Measurements from ENCODE around the gene ALDH3B1.

Gene ALDH3B1

GRCh38 chr11:67996051-67996450 lies 14.1 kb upstream of the ALDH3B1 start:
- TF ChIP-seq, protein P1, sequence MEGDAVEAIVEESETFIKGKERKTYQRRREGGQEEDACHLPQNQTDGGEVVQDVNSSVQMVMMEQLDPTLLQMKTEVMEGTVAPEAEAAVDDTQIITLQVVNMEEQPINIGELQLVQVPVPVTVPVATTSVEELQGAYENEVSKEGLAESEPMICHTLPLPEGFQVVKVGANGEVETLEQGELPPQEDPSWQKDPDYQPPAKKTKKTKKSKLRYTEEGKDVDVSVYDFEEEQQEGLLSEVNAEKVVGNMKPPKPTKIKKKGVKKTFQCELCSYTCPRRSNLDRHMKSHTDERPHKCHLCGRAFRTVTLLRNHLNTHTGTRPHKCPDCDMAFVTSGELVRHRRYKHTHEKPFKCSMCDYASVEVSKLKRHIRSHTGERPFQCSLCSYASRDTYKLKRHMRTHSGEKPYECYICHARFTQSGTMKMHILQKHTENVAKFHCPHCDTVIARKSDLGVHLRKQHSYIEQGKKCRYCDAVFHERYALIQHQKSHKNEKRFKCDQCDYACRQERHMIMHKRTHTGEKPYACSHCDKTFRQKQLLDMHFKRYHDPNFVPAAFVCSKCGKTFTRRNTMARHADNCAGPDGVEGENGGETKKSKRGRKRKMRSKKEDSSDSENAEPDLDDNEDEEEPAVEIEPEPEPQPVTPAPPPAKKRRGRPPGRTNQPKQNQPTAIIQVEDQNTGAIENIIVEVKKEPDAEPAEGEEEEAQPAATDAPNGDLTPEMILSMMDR (IDR thresholded peaks at IDR 0.05; ENCODE audit: insufficient read depth, low read length, poor library complexity, severe bottlenecking): no peak
- Histone ChIP-seq H3K36me3 (ENCODE audit: control insufficient read depth, insufficient read depth, low read length) (peaks cover 14% of the 10 kb centered on the region), H3K4me3 (replicated peaks; ENCODE audit: low read depth, low read length) (no peak overlapping the region), H3K27me3 (replicated peaks; ENCODE audit: control insufficient read depth, insufficient read depth, low read length) (no peaks in the 10 kb centered on the region)
- DNase-seq (ENCODE audit: extremely low read depth, insufficient read length): no peak

- peak; percentile 67 for DNase-seq (ENCODE audit: extremely low read depth, insufficient read length)
- TF ChIP-seq, protein P1 (IDR thresholded peaks at IDR 0.05; ENCODE audit: insufficient read depth, low read length, poor library complexity, severe bottlenecking): no peak
- Histone ChIP-seq H3K36me3 (ENCODE audit: control insufficient read depth, insufficient read depth, low read length) (peaks cover 14% of the 10 kb centered on the region), H3K4me3 (replicated peaks; ENCODE audit: low read depth, low read length) (no peak overlapping the region), H3K27me3 (replicated peaks; ENCODE audit: control insufficient read depth, insufficient read depth, low read length) (no peaks in the 10 kb centered on the region)
Measured at GRCh38 chr11:67996622-67997474, 13.3 kb upstream of the ALDH3B1 start.

- no peak overlapping the region for H3K4me3 ChIP-seq (replicated peaks; ENCODE audit: low read depth, low read length)
- H3K36me3 ChIP-seq (ENCODE audit: control insufficient read depth, insufficient read depth, low read length): peaks cover 14% of the 10 kb centered on the region
- no peaks in the 10 kb centered on the region for H3K27me3 ChIP-seq (replicated peaks; ENCODE audit: control insufficient read depth, insufficient read depth, low read length)
- no peak for DNase-seq (ENCODE audit: extremely low read depth, insufficient read length)
- TF ChIP-seq, protein P1 (IDR thresholded peaks at IDR 0.05; ENCODE audit: insufficient read depth, low read length, poor library complexity, severe bottlenecking): no peak
Measured at GRCh38 chr11:67997475-67997921, 12.6 kb upstream of the ALDH3B1 start.

- TF ChIP-seq, protein P1 (IDR thresholded peaks at IDR 0.05; ENCODE audit: insufficient read depth, low read length, poor library complexity, severe bottlenecking): no peak
- Histone ChIP-seq H3K36me3 (ENCODE audit: control insufficient read depth, insufficient read depth, low read length) (peaks cover 14% of the 10 kb centered on the region), H3K4me3 (replicated peaks; ENCODE audit: low read depth, low read length) (no peak overlapping the region), H3K27me3 (replicated peaks; ENCODE audit: control insufficient read depth, insufficient read depth, low read length) (no peaks in the 10 kb centered on the region)
- DNase-seq (ENCODE audit: extremely low read depth, insufficient read length): no peak
Measured at GRCh38 chr11:67998150-67999045, 11.7 kb upstream of the ALDH3B1 start.

DNA sequence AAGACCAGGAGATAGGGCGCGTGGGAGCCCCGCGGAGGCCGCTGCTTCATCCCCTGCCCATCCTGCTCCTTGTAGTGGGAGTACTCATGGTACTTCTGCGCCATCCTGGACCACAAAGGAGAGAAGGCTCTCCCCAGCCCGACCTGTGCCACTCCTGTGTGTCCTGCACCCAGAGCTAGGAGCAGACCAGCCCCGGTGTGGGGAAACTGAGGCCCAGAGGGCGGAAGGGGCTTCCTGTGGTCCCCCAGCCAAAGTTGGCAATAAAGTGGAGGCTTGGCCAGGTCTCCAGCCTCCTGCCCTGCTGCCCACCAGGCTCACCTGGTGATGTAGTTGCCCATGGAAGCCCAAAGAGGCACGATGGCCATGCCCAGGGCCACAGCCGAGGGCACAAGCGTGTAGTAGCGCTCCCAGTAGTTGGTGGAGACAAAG lies 10.9 kb upstream of the ALDH3B1 start:
- DNase-seq (ENCODE audit: extremely low read depth, insufficient read length): no peak
- no peak overlapping the region for H3K4me3 ChIP-seq (replicated peaks; ENCODE audit: low read depth, low read length)
- peaks cover 14% of the 10 kb centered on the region for H3K36me3 ChIP-seq (ENCODE audit: control insufficient read depth, insufficient read depth, low read length)
- TF ChIP-seq, protein P1 (IDR thresholded peaks at IDR 0.05; ENCODE audit: insufficient read depth, low read length, poor library complexity, severe bottlenecking): no peak
- H3K27me3 ChIP-seq (replicated peaks; ENCODE audit: control insufficient read depth, insufficient read depth, low read length): no peaks in the 10 kb centered on the region
